ENCODE measurements around the gene RSBN1L.
"Not testable (repeated sequence)": the region's sequence is repeated elsewhere in the genome, so short reads cannot be mapped to it uniquely, and the experiment has no call there.

The RSBN1L gene

DNA sequence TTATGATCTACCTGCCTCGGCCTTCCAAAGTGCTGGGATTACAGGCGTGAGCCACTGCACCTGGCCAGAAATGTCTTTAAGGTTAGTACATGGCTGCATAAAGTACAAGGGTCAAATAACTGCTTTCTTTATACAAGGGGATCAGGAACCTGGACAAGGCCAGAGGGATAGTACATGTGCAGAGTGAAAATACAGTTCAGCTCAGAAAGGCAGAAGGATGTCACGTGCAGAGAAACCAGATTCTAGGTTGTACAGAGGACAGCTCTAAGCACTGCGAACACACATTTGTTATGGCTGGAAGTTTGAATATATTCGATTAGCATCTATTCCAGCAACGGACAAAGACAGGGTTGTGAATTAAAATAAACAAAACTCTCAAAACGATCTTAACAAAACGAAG lies 6.0 kb upstream of the RSBN1L start:
- no peak for DNase-seq

DNA sequence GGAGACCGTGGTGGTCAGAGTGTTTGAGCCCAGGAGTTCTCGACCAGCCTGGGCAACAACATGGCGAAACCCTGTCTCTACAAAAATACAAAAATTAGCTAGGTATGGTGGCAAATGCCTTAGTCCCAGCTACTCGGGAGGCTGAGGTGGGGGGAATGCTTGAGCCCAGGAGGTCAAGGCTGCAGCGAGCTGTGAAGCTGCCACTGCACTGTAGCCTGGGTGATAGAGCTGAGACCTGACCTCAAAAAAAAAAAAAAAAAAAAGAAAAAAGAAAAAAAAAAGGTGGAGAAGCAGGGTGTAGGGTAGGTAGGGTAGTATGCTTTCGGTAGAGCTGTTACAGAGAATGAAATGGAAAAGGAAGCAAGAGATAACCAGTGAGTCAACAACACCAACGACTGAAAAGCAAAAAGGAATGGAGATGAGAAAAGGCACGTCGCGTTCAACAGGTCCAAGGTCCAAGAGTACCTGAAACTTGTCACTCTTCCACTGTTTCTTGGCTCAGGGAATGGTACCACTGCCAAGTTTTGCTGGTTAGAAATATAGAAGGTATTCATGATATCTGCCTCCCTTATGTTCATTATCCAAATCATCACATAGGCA lies 4.3 kb upstream of the RSBN1L start:
- no peak for DNase-seq

DNA sequence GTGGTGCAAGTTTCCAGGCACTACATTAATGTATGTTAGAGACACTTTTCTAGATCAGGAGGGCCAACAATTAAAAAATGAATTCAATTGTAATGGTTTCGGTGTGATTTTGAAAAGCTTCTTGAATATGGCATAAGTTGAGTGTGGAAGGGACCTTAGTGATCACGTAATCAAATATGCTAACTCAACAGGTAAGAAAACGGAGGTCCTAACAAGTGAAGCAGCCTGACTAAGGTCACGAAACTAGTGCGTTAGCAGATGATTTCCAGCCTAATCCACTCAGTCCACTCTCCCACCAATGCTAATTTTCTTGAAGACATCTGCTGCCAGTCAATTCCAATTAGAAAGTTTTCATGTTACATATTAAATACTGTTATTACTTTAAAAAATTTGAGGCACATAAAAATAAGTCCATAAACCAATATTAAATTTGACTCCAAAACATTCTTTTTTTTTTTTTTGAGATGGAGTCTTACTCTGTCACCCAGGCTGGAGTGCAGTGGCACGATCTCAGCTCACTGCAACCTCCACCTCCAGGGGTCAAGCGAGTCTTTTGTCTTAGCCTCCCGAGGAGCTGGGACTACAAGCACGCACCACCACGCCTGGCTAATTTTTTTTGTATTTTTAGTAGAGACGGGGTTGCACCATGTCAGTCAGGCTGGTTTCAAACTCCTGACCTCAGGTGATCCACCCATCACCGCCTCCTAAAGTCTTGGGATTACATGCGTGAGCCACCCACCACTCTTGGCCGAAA lies 2.3 kb upstream of the RSBN1L start:
- no peak for DNase-seq

DNA sequence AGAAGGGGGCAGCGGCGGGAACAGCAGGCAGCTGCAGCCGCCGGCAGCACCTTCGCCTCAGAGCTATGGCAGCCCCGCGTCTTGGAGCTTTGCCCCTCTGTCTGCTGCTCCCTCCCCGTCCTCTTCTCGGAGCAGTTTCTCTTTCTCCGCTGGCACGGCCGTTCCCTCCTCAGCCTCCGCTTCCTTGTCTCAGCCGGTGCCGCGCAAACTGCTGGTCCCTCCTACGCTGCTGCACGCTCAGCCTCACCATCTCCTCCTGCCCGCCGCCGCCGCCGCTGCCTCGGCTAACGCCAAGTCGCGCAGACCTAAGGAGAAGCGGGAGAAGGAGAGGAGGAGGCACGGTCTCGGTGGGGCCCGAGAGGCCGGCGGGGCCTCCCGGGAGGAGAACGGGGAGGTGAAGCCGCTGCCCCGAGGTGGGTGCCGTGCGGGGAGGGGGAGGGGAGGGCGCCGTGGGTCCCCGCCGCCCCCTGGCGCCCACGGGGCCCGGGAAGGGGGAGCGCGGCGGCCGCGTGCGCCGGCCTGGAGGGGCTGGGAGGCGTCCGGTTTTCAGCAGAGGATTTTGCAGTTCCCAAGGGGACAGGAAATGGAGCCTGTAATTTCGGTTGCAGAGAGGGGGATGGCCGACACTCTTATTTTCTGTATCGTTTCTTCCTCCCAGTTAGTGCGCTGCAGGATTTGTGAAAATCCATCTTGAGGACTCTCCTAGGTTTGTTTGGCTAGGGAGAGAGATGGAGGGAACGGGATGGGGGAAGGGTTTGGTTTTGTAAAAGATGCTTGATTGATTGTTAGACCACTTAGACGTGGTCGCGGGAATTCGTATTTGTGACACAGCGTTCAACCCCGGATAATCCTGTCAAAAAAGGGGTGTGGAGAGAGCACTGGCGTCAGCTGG lies 630 bp downstream of the RSBN1L start:
- peak; percentile 54 for DNase-seq

DNA sequence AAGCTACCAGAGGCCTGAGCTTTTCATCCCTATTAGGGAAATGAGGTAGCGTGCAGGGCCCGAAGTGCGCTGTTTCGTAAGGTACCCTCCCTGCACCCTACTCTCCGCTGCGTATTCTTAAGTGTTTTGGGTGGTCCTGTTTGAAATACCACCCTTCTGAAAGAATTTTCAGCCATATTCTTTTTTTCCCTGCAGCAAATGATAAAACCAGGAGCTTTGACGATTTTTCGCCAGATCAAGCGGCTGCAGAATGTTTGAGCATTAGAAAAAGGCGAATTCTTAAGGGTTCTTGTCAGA lies 1.2 kb downstream of the RSBN1L start:
- no peak for DNase-seq

DNA sequence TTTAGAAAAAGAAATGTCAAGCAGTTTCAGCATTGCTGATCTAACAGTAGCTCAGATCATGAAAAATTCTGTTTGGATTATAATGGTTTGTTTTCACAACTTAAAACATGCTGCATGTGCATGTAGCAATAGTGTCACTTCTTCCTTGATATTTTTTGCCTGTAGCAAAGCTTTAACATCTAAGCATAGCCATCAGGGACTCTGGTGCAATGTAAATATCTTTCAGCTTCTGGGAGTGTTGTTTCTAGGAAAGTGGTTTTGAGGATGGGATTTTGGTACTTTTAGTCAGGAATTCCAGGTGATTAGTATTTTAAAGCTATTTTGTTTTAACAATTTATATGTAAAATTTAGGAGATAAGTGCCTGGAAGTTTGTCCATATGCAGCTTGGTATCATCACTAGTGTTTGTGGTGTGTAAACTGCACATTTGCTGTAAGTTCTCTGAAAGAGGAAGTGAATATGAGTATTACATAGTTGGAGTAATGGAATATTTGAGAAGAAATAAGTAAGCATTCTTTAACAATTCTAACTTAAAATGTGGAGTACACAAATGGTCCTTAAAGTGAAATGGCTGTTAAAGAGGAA lies 1.9 kb downstream of the RSBN1L start:
- DNase-seq, result no peak

DNA sequence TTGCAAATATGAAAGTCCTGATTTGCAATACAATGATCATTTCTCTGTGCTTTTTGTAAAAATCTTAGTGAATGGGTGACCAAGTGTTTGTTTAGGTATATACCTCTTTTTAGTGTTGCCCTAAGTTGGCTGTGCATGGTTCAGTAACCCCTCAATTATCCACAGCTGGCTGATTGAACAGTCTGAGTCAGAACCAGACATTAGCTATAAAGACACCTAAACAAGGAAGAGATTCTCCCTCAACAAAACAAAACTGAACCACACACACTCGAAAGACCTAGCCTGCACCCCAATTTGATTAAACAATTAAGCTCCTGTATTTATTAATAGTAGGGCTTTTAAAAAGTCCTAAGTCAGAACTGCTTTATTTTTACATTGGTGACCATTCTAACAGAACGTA lies 2.8 kb downstream of the RSBN1L start:
- DNase-seq, result no peak

DNA sequence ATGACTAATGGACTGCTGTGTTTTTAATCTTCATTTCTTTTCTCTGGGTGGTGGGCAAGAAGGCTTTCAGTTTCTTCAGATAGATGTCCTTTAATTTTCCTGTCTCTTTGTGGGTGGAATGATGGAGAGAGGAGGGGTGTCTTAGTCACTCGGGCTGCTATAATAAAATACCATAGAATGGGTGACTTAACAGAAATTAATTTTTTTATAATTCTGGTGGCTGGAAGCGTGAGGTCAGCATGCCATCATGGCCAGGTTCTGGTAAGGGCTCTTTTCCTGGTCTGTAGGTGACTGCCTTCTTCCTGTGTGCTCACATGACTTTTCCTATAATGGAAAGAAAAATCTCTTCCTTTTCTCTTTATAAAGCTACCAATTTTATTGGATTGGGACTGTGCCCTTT lies 6.3 kb downstream of the RSBN1L start:
- no peak for DNase-seq

DNA sequence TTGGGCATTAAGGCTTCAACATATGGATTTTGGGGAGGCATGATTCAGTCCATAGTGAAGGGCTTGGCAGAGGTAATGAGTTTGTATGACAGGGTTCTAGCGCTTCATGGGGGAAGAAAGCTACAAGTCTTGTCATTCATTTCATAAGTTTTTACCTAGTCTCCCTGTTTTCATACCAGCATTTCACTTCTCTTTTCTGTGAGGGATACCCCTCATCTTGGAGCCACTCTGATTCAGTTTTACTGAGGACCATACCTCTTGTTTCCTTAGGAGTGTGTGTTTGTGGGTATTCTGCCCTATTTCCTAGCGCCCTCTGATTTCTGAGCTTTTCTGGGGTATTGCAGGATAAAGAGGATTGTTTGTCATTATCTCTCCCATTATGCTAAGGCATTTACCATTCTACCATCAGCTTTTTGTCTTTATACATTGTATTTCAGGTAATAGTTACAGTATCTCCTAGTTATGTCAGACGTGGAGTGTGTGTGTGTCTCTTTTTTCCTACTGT lies 6.8 kb downstream of the RSBN1L start:
- DNase-seq, result no peak

DNA sequence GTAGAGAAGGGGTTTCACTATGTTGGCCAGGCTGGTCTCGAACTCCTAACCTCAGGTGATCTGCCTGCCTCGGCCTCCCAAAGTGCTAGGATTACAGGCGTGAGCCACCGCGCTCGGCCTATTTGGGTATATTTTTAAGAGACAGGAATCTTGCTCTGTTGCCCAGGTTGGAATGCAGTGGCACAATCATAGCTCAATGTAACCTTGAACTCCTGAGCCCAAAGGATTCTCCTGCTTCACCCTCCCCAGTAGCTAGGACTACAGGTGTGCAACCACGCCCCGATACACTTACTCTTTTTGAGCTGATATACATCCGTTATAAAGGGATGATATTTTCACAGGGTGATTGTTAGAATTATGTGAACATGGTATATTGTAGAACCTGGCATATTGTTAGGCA lies 7.4 kb downstream of the RSBN1L start:
- DNase-seq, result not testable (repeated sequence)

DNA sequence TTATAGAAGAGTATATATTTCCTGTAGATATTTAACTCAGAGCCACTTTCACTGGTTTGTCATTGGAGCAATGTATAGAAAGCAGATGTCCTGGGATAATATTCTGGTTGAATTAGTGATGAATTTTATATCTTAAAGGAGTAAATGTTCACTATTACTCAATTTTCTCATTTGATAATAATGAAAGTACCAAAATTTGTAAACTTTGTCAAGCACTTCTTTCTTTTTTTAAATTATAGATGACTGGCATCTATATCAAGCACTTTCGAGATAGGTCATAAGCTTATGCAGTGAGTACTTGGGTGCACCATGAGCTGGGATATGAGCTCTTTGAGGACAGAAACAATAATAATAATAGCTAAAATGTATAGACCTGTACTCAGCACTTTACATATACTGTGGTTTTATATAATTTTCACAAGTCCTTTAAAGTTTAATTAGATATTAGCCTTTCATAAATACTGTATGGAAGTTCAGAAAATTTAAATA lies 11.3 kb downstream of the RSBN1L start:
- no peak for DNase-seq

DNA sequence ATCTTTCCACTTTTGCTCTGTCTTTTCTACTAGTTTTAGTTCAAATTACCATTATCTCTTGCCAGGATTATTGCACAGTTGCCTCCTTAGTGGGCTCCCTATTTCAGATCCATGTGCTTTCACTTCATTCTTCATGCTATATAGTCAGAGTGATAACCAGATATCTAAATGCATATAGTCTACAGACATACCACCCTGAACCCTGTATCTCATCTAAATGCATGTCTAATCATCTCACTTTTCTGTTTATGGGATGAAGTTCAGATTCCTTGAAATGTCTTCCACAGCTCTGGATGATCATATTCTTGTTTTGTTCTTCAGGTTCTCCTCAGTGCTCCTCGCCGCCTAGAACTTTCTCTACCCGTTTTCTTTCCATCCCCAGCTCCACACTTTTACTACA lies 13.8 kb downstream of the RSBN1L start:
- no peak for DNase-seq

DNA sequence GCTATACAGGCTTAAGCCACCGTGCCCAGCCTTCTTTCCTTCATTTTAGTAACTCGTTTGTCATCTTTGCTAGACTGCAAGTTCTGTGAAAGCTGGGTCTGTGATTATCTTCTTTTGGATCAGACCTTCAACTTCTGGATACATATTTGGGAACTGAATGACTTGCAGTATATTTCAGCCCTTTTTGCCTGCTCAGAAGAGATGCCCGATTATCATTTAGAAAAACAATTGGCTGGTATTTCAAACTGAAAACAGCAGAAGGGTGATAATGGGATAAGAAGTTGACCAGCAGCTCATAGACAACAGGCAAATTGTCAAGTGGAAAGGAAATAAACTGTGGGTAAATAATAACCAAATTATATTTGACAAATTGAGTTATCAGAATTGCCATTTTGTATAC lies 14.6 kb downstream of the RSBN1L start:
- DNase-seq, result no peak

DNA sequence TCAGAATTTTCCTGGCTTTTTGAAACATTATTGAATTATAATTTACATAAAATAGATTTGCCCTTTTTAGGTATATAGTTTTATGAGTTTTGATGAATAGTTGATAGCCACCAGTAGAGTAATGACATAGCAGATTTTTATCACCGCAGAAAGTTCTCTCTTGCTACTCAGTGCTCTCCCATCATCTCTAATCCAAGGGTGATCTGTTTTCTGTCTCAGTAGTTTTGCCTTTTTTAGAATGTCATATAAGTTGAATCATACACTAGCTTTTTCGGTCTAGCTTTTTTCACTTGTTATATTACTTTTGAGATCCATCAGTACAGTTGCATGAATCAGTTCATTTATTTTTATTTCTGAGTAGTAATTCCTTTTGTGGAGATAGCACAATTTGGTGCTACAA lies 17.9 kb downstream of the RSBN1L start:
- DNase-seq, result no peak

DNA sequence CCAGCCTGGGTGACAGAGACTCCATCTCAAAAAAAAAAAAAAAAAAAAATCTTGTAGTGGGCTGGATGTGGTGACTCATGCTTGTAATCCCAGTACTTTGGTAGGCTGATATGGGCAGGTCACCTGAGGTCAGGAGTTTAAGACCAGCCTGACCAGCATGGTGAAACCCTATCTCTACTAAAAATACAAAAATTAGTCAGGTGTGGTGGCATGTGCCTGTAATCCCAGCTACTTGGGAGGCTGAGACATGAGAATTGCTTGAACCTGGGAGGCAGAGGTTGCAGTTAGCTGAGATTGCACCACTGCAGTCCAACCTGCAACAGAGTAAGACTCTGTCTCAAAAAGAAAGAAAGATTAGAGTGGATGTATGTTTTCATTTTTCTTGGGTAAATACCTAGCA lies 18.7 kb downstream of the RSBN1L start:
- not testable (repeated sequence) for DNase-seq

DNA sequence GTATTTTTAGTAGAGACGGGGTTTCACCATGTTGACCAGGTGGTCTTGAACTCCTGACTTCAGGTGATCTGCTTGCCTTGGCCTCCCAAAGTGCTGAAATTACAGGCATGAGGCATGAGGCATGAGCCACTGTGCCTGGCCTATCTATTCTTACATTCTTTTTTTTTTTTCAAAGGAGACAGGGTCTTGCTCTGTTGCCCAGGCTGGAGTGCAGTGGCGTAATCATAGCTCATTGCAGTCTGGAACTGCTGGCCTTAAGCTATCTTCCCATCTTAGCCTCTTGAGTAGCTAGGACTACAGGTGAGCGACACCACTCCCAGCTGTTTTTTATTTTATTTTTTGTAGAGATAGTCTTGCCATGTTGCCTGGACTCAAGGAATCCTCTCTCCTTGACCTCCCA lies 20.5 kb downstream of the RSBN1L start:
- DNase-seq, result no peak

DNA sequence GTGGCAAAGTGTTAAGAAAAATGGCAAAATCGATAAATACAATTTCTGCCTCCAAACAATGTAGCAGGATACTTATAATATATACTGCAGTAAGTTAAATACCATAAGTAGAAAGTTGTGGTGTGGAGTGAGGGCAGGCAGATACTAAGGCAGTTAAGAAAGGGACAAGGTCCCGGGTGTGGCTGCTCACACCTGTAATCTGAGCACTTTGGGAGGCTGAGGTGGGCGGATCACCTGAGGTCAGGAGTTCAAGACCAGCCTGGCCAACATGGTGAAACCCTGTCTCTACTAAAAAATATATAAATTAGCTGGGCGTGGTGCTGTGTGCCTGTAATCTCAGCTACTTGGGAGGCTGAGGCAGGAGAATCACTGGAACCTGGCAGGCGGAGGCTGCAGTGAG lies 21.3 kb downstream of the RSBN1L start:
- DNase-seq, result not testable (repeated sequence)

DNA sequence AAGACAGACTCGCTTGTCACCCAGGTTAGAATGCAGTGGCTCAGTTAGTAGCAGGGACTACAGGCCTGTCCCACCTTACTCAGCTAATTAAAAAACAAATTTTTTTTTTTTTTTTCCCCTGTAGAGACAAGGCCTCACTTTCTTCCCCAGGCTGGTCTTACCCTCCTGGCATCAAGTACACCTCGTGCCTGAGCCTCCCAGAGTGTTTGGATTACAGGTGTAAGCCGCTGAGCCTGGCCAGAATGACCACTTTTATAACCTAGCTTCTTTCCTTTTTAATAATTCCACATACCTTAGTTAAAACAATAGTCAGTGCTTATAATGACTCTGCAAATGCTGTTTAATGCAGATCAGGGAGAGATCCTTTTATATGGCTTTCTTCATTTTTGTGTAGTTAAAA lies 31.3 kb downstream of the RSBN1L start:
- no peak for DNase-seq

DNA sequence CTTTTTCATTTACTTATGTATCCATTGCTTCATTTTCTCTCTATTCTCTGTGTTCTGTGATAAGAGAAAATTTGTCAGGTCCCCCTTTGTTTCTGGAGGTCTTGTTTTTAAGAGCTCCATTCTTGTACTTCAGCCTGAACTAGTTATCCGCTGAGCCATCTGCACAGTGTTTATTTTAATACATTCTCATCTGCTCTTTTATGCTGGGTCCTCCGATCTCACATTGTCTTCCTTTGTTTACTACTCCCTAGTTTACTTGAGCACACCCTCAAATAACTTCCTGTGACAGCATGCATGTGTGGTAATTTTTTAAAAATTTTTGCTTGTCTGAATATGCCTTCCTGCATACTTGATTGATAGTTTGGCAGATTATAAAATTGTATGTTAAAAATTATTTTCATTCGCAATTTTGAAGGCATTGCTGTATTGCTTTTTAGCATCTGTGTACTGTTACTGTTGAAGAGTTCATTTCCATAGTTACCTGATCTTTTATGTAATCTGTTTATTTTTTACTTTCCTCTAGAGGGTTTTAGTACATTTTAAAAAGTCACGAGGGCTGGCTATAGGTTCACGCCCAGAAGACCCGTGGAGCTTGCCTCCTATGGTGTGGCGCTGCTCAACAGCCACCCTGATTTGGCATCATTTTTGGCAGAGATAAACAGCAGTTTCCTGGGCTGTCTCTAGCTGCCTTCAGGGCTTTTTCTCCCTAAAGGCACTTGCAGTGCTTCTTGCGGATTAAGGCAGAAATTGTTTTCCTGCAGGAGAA lies 31.9 kb downstream of the RSBN1L start:
- no peak for DNase-seq

DNA sequence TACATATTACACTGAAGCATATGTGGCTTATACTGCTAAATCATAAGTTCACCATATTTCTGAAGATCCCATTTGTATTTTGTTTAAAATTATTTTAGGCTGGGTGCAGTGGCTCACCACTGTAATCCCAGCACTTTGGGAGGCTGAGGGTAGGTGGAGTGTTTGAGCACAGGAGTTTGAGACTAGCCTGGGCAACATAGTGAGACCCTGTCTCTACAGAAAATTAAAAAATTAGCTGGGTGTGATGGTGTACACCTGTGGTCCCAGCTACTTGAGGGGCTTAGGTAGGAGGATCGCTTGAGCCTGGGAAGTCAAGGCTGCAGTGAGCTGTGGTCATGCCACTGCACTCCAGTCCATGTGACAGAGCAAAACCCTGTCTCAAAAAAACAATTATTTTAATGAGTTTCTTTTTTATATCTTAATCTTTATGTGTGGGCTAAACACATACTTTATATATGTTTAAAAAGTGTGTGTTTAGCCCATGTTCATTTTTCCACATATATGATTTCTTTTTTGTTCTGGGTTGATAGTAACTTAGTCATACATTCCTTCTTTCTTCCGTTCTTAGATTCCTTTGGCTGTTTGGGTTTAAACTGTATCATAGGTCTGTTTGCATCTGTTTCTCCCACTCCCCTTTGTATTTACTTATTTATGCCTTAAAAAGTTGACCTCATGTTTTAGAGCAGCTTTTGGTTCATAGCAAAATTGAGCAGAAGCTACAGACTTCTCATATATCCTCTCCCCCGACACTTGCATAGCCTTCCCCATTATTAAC lies 33.5 kb downstream of the RSBN1L start:
- no peak for DNase-seq

DNA sequence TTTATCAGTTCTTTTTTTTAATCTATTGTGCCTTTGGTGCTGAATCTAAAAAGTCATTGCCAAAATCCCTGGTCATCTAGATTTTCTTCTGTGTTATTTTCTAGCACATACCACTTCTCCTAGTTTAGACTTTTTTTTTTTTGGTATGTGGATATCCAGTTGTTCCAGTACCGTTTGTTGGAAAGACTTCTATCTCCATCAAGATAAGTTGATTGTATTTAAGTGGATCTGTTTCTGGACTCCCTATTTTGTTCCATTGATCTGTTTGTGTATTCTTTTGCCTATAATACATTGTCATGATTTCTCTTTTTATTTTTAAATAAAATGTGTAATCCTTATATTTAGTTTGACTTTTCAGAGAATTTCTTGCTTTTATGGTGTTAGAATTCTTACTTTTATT lies 35.5 kb downstream of the RSBN1L start:
- DNase-seq, result no peak

All from NK-92 treated with Interleukin-12 subunit alpha and Interleukin-12 subunit beta, amount 100 ng/mL, for 24 hours (cell line).